ENCODE results near the gene ESYT3.
"Not testable (repeated sequence)": the region's sequence is repeated elsewhere in the genome, so short reads cannot be mapped to it uniquely, and the experiment has no call there.

DNA sequence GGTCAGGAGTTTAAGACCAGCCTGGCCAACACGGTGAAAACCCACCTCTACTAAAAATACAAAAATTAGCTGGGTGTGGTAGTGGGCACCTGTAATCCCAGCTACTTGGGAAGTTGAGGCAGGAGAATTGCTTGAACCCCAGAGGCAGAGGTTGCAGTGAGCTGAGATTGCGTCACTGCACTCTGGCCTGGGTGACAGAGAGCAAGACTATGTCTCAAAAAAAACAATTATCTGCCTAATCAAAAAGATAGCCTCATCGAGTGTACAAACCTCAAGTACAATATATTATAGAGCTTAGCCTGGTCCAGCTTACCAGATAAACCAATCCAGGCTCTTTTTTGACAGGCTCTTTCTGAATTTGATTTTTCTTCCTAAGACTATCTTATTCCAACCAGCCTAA is 61.2 kb downstream of the ESYT3 start:
- TF ChIP-seq, protein P1, sequence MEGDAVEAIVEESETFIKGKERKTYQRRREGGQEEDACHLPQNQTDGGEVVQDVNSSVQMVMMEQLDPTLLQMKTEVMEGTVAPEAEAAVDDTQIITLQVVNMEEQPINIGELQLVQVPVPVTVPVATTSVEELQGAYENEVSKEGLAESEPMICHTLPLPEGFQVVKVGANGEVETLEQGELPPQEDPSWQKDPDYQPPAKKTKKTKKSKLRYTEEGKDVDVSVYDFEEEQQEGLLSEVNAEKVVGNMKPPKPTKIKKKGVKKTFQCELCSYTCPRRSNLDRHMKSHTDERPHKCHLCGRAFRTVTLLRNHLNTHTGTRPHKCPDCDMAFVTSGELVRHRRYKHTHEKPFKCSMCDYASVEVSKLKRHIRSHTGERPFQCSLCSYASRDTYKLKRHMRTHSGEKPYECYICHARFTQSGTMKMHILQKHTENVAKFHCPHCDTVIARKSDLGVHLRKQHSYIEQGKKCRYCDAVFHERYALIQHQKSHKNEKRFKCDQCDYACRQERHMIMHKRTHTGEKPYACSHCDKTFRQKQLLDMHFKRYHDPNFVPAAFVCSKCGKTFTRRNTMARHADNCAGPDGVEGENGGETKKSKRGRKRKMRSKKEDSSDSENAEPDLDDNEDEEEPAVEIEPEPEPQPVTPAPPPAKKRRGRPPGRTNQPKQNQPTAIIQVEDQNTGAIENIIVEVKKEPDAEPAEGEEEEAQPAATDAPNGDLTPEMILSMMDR (IDR thresholded peaks at IDR 0.05; ENCODE audit: low read length), result not testable (repeated sequence)
- TF ChIP-seq EZH2 (IDR thresholded peaks at IDR 0.05; ENCODE audit: borderline replicate concordance, low read length), result not testable (repeated sequence)

Measured in OCI-LY1 (cell line).